MM.1S (cell line): Measurements from ENCODE around the gene PI4KA.

ENCODE experiments used
- EZH2 ChIP-seq: fragments of 300-600 bp; sonication (generic); optimal IDR thresholded peaks from 2 replicates; pipeline ENCODE3; 2017; ENCODE audit warnings: low read depth, mild to moderate bottlenecking, antibody characterized with exemption, low read length, mixed read lengths
- EZH2phosphoT487 ChIP-seq: fragments of 300-600 bp; sonication (generic); IDR thresholded peaks from 2 replicates; pipeline ENCODE4 v1.6.1; 2018; ENCODE audit warnings: antibody characterized with exemption, low read length
- TF ChIP-seq, protein P1 (sequence below): fragments of 300-600 bp; sonication (generic); IDR thresholded peaks from 2 replicates; pipeline ENCODE4 v1.5.1; 2016; ENCODE audit warnings: antibody characterized with exemption, low read length, mixed read lengths

DNA sequence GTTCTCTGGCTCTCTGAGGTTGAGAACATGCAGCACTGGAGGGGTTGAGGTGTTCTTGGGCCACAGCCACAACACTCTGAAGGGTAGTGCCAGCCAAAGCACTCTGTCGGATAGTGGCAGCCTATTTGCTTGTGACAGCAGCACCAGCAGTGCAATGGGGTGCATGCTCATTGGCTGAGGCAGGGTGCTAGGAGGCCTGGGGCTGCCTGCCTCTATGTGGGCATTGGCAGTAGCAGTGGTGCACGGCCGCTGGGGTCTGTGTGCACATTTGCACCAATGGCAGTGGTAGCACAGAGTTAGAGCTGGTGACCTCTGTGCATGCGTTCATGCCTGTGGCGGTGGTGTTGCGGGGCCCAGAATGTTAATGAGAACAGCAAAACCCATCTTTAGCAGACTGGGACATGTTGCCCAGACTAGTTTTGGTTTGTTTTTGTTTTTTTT, 25.4 kb downstream of the PI4KA start:
- TF ChIP-seq EZH2 (no peak), EZH2phosphoT487 (no peak)
- TF ChIP-seq, protein P1, sequence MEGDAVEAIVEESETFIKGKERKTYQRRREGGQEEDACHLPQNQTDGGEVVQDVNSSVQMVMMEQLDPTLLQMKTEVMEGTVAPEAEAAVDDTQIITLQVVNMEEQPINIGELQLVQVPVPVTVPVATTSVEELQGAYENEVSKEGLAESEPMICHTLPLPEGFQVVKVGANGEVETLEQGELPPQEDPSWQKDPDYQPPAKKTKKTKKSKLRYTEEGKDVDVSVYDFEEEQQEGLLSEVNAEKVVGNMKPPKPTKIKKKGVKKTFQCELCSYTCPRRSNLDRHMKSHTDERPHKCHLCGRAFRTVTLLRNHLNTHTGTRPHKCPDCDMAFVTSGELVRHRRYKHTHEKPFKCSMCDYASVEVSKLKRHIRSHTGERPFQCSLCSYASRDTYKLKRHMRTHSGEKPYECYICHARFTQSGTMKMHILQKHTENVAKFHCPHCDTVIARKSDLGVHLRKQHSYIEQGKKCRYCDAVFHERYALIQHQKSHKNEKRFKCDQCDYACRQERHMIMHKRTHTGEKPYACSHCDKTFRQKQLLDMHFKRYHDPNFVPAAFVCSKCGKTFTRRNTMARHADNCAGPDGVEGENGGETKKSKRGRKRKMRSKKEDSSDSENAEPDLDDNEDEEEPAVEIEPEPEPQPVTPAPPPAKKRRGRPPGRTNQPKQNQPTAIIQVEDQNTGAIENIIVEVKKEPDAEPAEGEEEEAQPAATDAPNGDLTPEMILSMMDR: no peak
